GM21367 (cell line): ENCODE measurements around the gene RHOT1.
"Not testable (repeated sequence)": the region's sequence is repeated elsewhere in the genome, so short reads cannot be mapped to it uniquely, and the experiment has no call there.

Experiments used
- ATAC-seq: cut with Tn5 transposase; IDR thresholded peaks from one replicate; pipeline ENCODE4 v1.9.1; 2021; ENCODE audit not compliant: unreplicated experiment

Gene RHOT1

DNA sequence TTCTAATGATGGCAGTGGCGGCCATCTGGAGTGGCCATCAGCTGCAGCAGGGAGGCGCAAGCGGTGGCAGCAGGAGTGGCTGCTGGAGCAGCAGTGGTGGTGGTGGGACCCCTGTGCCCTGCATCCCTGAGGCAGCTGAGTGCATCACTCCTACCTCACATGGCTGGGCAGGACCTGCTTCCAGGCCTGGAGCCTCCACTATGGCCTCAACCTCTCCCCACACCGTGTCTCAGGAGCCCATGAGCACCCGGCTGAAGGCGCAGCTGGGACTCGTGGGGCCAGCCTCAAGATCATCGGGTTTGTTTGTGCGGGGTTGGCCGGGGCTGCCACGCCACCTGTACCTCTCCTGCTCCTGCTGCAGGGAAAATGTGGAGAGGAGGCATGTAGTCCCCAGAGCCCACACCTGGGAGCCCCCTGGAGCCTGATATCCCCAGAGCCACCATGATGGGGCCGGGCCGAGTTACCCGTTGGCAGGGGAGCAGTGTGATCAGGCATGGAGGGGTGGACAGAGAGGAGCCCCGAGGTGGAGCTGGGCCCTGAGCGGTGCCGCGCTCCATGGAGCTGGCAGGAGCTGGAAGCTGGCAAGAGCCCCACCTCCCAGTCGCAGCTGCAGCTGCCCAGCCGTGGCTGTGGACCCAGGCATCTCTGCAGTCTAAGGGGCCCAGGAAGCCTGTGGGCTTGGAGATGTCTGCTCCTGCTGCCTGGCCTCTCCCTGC lies 16.7 kb downstream of the RHOT1 start:
- ATAC-seq = no peak

- ATAC-seq = no peak
These were observed 17.5 kb downstream of the RHOT1 start for GRCh38 chr17:32159586-32160438.

- ATAC-seq = no peak
These were observed 18.2 kb downstream of the RHOT1 start for GRCh38 chr17:32160526-32160925.

DNA sequence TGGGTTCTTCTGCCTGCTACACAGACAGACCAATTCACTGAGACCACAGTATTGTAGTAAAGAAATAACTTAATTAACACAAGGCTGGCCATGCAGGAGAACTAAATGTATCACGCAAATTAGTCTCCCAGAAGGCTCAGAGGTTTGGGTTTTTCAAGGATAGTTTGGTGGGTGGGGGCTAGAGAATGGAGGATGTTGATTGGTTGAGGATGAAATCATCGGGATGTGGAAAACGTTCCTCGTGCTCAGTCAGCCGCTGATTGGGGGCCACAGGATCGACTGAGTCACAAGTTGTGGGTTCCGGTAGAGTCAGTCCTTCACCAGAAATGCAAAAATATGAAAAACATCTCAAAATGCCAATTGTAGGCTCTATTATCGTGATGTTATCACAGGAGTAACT lies 18.7 kb downstream of the RHOT1 start:
- no peak for ATAC-seq

GRCh38 chr17:32161506-32162365 lies 19.4 kb downstream of the RHOT1 start:
- ATAC-seq = no peak

GRCh38 chr17:32174889-32175288 lies 32.6 kb downstream of the RHOT1 start:
- no peak for ATAC-seq

- not testable (repeated sequence) for ATAC-seq
These were observed 36.4 kb downstream of the RHOT1 start for GRCh38 chr17:32178679-32179078.

- ATAC-seq = not testable (repeated sequence)
These were observed 36.8 kb downstream of the RHOT1 start for GRCh38 chr17:32179103-32179502.

- not testable (repeated sequence) for ATAC-seq
These were observed 37.2 kb downstream of the RHOT1 start for GRCh38 chr17:32179526-32179925.

GRCh38 chr17:32180262-32180661 lies 38.0 kb downstream of the RHOT1 start:
- not testable (repeated sequence) for ATAC-seq

- no peak for ATAC-seq
These were observed 43.6 kb downstream of the RHOT1 start for GRCh38 chr17:32185875-32186274.

GRCh38 chr17:32187271-32187670 lies 45.0 kb downstream of the RHOT1 start:
- no peak for ATAC-seq

DNA sequence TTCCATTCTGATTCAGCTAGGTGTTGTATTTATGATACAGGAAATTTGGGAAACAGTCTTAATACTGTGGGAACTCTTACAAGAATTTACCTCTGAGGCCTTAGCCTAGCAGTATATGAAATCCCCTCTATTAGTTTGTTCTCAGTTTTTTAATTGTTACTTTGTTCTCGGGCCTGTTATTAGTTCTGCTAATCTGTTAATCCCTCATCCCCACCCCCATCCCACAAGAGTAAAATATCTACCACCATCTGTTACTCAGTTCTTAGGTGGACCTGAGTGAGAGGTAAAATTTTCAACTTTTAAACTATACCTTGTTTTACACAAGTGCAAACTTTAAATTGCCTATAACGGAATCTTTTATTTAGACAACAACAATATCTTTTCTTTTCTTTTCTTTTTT lies 47.0 kb downstream of the RHOT1 start:
- no peak for ATAC-seq

DNA sequence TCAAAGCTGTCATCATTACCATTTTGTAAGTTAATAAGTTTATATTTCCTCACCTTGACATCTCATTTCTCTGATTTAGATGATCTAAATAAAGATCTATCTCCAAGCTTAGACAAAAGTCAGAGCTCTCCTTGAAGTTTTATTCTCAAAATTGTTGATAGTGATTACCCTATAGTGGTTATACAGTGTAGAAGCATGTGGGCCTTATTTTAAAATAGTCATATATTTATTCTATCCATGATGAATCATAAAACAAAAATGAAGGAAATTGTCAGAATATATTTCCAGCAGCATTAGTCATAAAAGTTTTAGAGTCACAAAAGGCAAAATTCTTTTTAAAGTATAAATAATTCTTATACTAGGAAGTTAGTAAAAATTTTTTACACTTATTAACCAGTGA lies 49.0 kb downstream of the RHOT1 start:
- ATAC-seq = no peak

DNA sequence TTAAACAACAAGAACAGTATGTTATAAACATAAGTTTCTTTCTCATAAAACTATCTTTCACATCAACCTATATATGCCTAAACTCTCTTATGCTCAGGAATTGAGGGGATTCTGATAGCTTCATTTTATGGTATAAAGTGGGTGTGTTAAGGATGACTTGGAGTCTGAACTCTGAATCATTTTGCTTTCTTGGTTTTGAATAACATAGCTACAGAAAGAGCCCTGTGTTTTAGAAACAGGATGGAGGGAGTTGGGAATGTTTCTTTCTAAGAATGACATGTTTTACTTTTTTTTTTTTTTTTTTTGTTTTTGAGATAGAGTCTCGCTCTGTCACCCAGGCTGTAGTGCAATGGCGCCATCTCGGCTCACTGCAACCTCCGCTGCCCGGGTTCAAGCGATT lies 50.1 kb downstream of the RHOT1 start:
- no peak for ATAC-seq

DNA sequence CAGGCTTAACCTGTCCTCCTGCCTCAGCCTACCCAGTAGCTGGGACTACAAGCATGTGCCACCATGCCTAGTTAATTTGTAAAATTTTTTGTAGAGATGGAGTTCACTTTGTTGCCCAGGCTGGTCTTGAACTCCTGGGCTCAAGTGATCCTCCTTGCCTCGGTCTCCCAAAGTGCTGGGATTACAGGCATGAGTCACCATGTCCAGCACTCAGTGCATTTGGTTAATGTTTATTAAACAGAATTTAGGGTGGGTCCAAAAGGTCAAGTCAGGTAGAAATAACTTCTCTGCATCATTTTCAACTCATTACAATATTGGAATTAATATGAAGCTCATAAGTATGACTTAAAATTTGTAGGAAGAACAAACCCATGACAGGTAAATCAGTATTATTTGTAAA lies 55.7 kb downstream of the RHOT1 start:
- ATAC-seq = no peak

DNA sequence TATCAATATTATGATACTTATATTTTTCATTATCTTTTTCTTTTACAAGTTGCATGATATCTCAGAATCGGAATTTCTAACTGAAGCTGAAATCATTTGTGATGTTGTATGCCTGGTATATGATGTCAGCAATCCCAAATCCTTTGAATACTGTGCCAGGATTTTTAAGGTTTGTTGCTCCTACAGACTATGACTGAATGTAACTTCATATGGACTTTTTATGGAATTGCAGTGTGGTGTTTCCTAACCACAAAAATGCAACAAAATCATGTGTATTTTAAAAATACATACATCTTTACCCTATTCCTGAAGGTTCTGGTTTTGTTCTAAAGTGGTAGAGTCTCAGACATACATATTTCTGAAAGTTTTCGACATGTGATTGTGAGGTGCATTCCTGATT lies 64.6 kb downstream of the RHOT1 start:
- ATAC-seq = no peak

DNA sequence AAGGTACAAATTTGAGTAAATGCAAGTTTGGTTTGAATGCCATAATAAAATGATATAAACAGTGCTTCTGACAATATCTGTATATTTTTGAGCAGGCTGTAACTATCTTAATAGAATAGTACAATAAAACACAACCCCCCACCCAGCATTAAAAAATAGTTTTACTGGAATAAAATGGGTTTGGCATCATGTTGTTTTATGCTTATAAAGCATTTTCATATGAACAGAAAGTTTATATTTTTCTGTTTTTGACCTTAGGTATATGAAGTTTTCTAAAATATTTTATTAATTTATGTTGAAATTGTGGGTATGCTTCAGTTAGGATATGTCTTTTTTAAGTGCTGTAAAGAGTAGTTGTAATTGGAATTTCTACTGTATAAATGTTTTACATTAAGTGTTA lies 66.1 kb downstream of the RHOT1 start:
- ATAC-seq = no peak

DNA sequence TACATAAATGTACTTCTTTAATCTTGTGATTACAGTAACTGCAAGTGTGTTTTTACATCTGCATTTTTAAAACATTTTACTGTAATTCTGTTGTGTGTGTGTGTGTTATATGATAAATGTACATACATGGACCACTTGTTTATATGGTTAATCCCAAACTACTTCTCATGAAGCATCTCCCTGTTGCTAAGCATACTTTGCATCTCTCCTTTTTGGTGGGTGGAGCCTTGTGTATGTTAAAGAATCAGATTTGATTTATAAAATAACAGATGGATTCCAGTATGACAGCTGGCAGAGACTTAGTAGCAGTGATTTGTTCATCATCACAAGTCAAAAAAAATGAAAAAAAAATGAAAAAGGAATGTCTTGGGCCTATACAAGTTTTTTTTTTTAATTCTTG lies 67.3 kb downstream of the RHOT1 start:
- ATAC-seq = no peak

DNA sequence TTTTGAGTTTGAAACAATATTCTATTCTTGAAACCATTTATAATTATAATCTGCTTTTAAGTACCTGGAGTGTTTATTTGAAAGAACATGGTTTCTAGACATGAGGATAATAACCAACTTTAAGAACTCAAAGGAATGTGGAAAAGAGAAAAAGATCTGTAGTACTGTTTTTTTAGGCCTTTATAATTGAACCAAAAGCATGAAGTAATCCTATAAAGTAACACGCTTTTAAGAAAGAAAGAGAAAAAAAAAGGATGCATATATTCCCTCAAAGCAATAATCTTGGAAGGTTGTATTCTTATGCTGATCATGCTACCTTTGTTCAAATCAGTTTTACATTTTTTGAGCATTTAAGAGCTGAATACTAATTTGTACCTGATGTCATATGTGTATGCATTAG lies 69.4 kb downstream of the RHOT1 start:
- no peak for ATAC-seq

DNA sequence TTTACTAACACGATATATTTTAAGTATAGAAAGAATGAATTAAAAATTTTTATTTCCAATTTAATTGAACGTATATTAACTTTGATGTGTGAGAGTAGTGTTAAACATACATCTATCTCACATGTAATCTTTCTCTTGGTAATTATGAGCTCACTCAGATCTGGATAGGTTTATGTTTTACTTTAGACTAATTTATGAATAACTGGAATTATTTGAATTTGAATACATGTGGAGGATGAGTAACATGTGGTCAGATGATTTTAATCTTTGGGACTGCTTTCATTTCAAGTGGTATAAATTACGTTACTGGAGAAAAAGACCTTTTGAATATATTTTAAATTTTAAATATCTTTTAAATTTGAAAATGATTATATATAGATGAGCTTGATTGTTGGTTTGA lies 73.4 kb downstream of the RHOT1 start:
- no peak for ATAC-seq
